Right atrium auricular region (tissue), 2 donors: Measurements from ENCODE around the gene HNRNPA2B1. TPM values are rescaled to one million over a fixed set of nuclear protein-coding genes. Genes with fewer than 3 reads are reported as not detected.

Experiments
- DNase-seq: peaks from one replicate; pipeline ENCODE4 v3.0.0-alpha.2; 2019; ENCODE audit warnings: low spot score
- H3K27ac ChIP-seq, 2 donors: fragments of 200-600 bp; sonication (generic); 1 replicate in 1 of 2; 2 replicates in 1 of 2; pipeline ENCODE4 v1.5.1; 2016 to 2019
- H3K27me3 ChIP-seq, 2 donors: fragments of 200-600 bp; sonication (generic); one replicate each; pipeline versions ENCODE4 v1.5.1 to v1.6.0; 2017 to 2019
- H3K36me3 ChIP-seq: fragments of 200-600 bp; sonication (generic); one replicate; pipeline ENCODE4 v1.5.1; 2016
- H3K4me1 ChIP-seq, 2 donors: fragments of 200-600 bp; sonication (generic); one replicate each; pipeline versions ENCODE4 v1.5.1 to v1.6.0; 2017 to 2019
- H3K4me3 ChIP-seq, 2 donors: fragments of 200-600 bp; sonication (generic); 1 replicate in 1 of 2; 2 replicates in 1 of 2; pipeline ENCODE4 v1.5.1; 2017 to 2019; ENCODE audit warnings: mild to moderate bottlenecking in 1 of 2, moderate library complexity in 1 of 2
- H3K9me3 ChIP-seq, 2 donors: fragments of 200-600 bp; sonication (generic); one replicate each; pipeline ENCODE4 v1.5.1; 2019
- CTCF ChIP-seq, 2 donors: fragments of 200-600 bp; sonication (generic); IDR thresholded peaks; one replicate each; pipeline ENCODE4 v1.5.1; 2019; ENCODE audit warnings: antibody characterized with exemption in 2 of 2
- total RNA-seq, 2 donors: library from RNA; depleted of rRNA; stranded (reverse); fragments of >200 nt; gene quantifications; one replicate each; pipeline ENCODE4 v1.1.0, GENCODE V29; 2016

The HNRNPA2B1 gene
- total RNA-seq = 100 to 1,000 TPM; 124 to 160 TPM

GRCh38 chr7:26200444-26201246 lies at the start of gene HNRNPA2B1:
TSS of gene HNRNPA2B1 (minus strand) at chr7:26200746. CDS start at chr7:26200577, 169 bp downstream.
- no peak for TF ChIP-seq CTCF (IDR thresholded peaks at IDR 0.05)
- no peaks in the 10 kb centered on the region for H3K27me3 ChIP-seq
- peak; percentile 98 for DNase-seq
- peaks cover 22% of the 10 kb centered on the region for H3K36me3 ChIP-seq
- H3K4me3 ChIP-seq = peak within 1 kb of the TSS; percentile 82 to 98
- peak within 1 kb of the TSS; percentile 100 for H3K27ac ChIP-seq
- peaks cover 0 to 50% of the 10 kb centered on the region in 2 donors for H3K4me1 ChIP-seq
- no peaks in the 10 kb centered on the region for H3K9me3 ChIP-seq

- H3K4me3 ChIP-seq = no peak overlapping the region
- TF ChIP-seq CTCF (IDR thresholded peaks at IDR 0.05) = no peak
Measured at GRCh38 chr7:26250239-26250638, 49.7 kb upstream of the HNRNPA2B1 start.

GRCh38 chr7:26245150-26245549 lies 44.6 kb upstream of the HNRNPA2B1 start:
- H3K4me1 ChIP-seq = no peaks in the 10 kb centered on the region
- H3K36me3 ChIP-seq = no peaks in the 10 kb centered on the region
- no peak overlapping the region for H3K4me3 ChIP-seq
- no peak for TF ChIP-seq CTCF (IDR thresholded peaks at IDR 0.05)
- no peak overlapping the region for H3K27ac ChIP-seq
- H3K9me3 ChIP-seq = no peaks in the 10 kb centered on the region
- no peaks in the 10 kb centered on the region for H3K27me3 ChIP-seq
- DNase-seq = no peak

More at GRCh38 chr7:26250239-26250638, 49.7 kb upstream of the HNRNPA2B1 start:
- Histone ChIP-seq H3K27ac (no peak overlapping the region), H3K27me3 (no peaks in the 10 kb centered on the region), H3K4me1 (no peaks in the 10 kb centered on the region), H3K9me3 (no peaks in the 10 kb centered on the region), H3K36me3 (no peaks in the 10 kb centered on the region)
- no peak for DNase-seq

DNA sequence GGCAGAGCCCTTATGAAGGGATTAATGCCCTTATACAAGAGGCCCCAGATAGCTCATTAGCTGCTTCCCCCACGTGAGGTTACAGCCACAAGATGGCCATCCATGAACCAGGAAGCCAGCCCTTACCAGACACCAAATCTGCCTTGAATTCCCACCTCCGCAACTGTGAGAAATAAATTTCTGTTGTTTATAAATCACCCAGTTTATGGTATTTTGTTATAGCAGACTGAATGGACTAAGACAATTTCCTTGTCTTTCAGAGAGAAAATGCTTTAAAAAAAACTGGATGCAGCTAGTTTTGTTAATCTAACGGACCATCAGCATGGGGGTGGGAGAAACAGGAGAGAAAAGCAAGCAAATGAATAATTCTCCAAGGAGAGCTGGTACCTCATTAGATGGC lies 37.5 kb upstream of the HNRNPA2B1 start:
- no peak overlapping the region for H3K27ac ChIP-seq
- H3K9me3 ChIP-seq = no peaks in the 10 kb centered on the region
- no peaks in the 10 kb centered on the region for H3K27me3 ChIP-seq
- no peak for DNase-seq
- H3K4me1 ChIP-seq = no peaks in the 10 kb centered on the region
- H3K36me3 ChIP-seq = no peaks in the 10 kb centered on the region
- no peak for TF ChIP-seq CTCF (IDR thresholded peaks at IDR 0.05)
- H3K4me3 ChIP-seq = no peak overlapping the region

GRCh38 chr7:26237035-26237807 lies 36.7 kb upstream of the HNRNPA2B1 start:
- Histone ChIP-seq H3K27ac (no peak overlapping the region), H3K36me3 (no peaks in the 10 kb centered on the region), H3K27me3 (no peaks in the 10 kb centered on the region), H3K9me3 (no peaks in the 10 kb centered on the region), H3K4me3 (no peak overlapping the region), H3K4me1 (no peaks in the 10 kb centered on the region)
- TF ChIP-seq CTCF (IDR thresholded peaks at IDR 0.05) = no peak
- DNase-seq = no peak
